Ishikawa (cell line): ENCODE results near the gene SLC6A3.

ENCODE experiments used
- CEBPB ChIP-seq: IDR thresholded peaks from 2 replicates; pipeline ENCODE4 v1.6.1; 2012
- CREB1 ChIP-seq: IDR thresholded peaks from 2 replicates; pipeline ENCODE4 v1.6.1; 2012; ENCODE audit warnings: low read depth
- EGR1 ChIP-seq: IDR thresholded peaks from 2 replicates; pipeline ENCODE4 v1.6.1; 2012
- EP300 ChIP-seq: IDR thresholded peaks from 2 replicates; pipeline ENCODE4 v1.6.1; 2012; ENCODE audit warnings: borderline replicate concordance
- FOXM1 ChIP-seq: IDR thresholded peaks from 2 replicates; pipeline ENCODE4 v1.6.1; 2012; ENCODE audit warnings: low read depth, borderline replicate concordance
- NFIC ChIP-seq: IDR thresholded peaks from 2 replicates; pipeline ENCODE4 v1.6.1; 2012
- RAD21 ChIP-seq: IDR thresholded peaks from 2 replicates; pipeline ENCODE4 v1.6.1; 2012; ENCODE audit warnings: low read depth
- TAF1 ChIP-seq: IDR thresholded peaks from 2 replicates; pipeline ENCODE4 v1.6.1; 2012; ENCODE audit warnings: low read depth, mild to moderate bottlenecking
- TCF12 ChIP-seq: IDR thresholded peaks from 2 replicates; pipeline ENCODE4 v1.6.1; 2012; ENCODE audit warnings: low read depth
- TEAD4 ChIP-seq: IDR thresholded peaks from 2 replicates; pipeline ENCODE4 v1.6.1; 2012
- YY1 ChIP-seq: IDR thresholded peaks from 2 replicates; pipeline ENCODE4 v1.6.1; 2012; ENCODE audit warnings: low read depth
- ZBTB7A ChIP-seq: IDR thresholded peaks from 2 replicates; pipeline ENCODE4 v1.6.1; 2012; ENCODE audit warnings: low read depth
- TF ChIP-seq, protein P1 (sequence below): IDR thresholded peaks from 2 replicates; pipeline ENCODE4 v1.6.1; 2012
- TF ChIP-seq, protein P2 (sequence below): IDR thresholded peaks from 2 replicates; pipeline ENCODE4 v1.6.1; 2012
- TF ChIP-seq, protein P3 (sequence below): IDR thresholded peaks from 2 replicates; pipeline ENCODE4 v1.6.1; 2012; ENCODE audit warnings: low read depth, mild to moderate bottlenecking

Gene SLC6A3

DNA sequence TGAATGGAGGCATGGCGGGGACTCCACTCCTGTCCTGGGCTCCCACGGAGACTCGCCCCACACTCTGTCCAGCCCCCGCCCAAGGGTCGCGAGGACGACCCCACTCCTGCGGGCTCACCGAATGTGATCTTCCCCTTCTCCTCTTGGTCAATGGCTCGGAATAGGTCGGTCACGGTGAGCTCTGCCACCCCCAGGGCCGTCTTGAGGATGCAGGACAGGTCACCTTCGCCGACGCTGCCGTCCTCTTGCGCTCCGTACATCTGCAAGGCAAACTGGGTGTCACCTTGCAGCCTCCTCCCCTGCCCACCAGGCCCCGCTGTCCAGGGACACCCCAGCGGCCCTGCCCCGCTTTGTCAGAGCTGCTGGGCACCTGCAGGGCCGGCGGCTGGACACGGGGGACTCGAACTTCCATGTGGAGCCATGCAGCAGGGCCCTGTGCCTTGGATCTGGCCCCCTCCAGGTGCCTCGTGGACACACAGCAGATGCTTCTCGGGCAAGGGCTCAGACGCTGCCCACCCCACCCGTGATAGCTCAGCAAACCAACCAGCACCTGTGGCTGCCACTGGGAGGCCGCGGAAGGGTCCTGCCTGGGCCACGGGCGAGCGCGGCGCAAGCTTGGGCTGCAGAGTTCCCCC is 21.5 kb upstream of the SLC6A3 start:
- TF ChIP-seq FOXM1 (no peak), NFIC (no peak), ZBTB7A (no peak), TCF12 (no peak), TAF1 (no peak), RAD21 (no peak), CEBPB (no peak), YY1 (no peak), TEAD4 (no peak), EP300 (no peak), EGR1 (no peak), CREB1 (no peak)
- TF ChIP-seq, protein P1, sequence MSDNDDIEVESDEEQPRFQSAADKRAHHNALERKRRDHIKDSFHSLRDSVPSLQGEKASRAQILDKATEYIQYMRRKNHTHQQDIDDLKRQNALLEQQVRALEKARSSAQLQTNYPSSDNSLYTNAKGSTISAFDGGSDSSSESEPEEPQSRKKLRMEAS: no peak
- TF ChIP-seq, protein P2, sequence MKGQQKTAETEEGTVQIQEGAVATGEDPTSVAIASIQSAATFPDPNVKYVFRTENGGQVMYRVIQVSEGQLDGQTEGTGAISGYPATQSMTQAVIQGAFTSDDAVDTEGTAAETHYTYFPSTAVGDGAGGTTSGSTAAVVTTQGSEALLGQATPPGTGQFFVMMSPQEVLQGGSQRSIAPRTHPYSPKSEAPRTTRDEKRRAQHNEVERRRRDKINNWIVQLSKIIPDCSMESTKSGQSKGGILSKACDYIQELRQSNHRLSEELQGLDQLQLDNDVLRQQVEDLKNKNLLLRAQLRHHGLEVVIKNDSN: no peak
- TF ChIP-seq, protein P3, sequence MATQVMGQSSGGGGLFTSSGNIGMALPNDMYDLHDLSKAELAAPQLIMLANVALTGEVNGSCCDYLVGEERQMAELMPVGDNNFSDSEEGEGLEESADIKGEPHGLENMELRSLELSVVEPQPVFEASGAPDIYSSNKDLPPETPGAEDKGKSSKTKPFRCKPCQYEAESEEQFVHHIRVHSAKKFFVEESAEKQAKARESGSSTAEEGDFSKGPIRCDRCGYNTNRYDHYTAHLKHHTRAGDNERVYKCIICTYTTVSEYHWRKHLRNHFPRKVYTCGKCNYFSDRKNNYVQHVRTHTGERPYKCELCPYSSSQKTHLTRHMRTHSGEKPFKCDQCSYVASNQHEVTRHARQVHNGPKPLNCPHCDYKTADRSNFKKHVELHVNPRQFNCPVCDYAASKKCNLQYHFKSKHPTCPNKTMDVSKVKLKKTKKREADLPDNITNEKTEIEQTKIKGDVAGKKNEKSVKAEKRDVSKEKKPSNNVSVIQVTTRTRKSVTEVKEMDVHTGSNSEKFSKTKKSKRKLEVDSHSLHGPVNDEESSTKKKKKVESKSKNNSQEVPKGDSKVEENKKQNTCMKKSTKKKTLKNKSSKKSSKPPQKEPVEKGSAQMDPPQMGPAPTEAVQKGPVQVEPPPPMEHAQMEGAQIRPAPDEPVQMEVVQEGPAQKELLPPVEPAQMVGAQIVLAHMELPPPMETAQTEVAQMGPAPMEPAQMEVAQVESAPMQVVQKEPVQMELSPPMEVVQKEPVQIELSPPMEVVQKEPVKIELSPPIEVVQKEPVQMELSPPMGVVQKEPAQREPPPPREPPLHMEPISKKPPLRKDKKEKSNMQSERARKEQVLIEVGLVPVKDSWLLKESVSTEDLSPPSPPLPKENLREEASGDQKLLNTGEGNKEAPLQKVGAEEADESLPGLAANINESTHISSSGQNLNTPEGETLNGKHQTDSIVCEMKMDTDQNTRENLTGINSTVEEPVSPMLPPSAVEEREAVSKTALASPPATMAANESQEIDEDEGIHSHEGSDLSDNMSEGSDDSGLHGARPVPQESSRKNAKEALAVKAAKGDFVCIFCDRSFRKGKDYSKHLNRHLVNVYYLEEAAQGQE: no peak

DNA sequence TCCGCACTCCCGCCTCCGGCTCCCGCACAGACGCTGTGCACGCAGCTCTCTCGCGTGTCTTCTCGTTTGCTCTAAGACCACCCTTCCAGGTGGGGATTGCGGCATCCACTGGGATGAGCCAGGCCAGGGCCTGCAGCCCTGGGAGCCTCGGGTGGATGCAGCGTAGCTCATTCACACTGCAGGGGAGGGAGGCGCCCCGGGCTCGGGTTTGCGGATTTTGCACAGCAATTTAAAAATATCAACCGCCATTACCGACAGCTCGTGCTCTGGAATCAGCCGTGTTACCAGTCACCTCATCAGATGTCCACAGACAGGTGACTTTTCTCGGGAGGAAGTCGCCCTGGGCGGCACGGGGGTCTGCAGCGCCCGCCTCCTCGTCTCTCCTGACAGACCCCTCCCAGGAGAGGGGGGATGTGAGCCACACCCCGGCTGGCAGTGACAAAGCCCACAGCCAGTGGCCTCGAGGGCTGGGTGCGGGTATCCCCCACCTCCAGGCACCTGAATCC is 20.8 kb upstream of the SLC6A3 start:
- TF ChIP-seq TAF1: no peak
- TF ChIP-seq CREB1: no peak
- TF ChIP-seq, protein P2: no peak
- no peak for TF ChIP-seq EGR1
- TF ChIP-seq TCF12: no peak
- TF ChIP-seq, protein P3: no peak
- no peak for TF ChIP-seq CEBPB
- TF ChIP-seq FOXM1: no peak
- TF ChIP-seq RAD21: no peak
- TF ChIP-seq EP300: no peak
- TF ChIP-seq NFIC: no peak
- no peak for TF ChIP-seq YY1
- TF ChIP-seq, protein P1: no peak
- TF ChIP-seq ZBTB7A: no peak
- no peak for TF ChIP-seq TEAD4

DNA sequence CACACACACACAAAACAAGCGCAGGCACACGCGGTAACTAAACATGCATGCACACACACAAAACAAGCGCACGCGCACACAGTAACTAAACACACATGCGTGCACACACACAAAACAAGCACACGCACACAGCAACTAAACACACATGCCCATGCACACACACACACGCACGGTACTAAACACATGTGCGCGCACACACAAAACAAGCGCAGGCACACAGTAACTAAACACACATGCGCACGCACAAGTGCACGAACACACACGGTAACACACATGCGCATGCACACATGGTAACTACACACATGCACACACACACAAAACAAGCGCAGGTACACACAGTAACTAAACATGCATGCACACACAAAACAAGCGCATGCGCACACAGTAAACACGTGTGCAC is 19.9 kb upstream of the SLC6A3 start:
- no peak for TF ChIP-seq YY1
- TF ChIP-seq RAD21: no peak
- TF ChIP-seq, protein P2: no peak
- TF ChIP-seq EGR1: no peak
- TF ChIP-seq ZBTB7A: no peak
- TF ChIP-seq, protein P3: no peak

DNA sequence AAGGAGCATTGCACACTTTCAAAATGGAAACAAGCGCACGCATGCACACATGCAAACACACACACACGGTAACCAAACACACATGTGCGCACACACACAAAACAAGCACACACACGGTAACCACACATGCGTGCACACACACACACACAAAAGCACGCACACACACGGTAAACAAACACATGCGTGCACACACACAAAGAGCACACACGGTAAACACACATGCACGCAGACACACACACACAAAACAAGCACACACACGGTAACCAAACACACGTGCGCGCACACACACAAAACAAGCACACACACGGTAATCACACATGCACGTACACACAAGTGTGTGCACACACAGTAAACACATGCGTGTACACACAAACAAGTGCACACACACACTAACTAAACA is 19.3 kb upstream of the SLC6A3 start:
- no peak for TF ChIP-seq CEBPB
- no peak for TF ChIP-seq TCF12
- TF ChIP-seq, protein P1: no peak
- no peak for TF ChIP-seq CREB1
- no peak for TF ChIP-seq EP300
